ENCODE results near the gene DEF6.

Gene DEF6

DNA sequence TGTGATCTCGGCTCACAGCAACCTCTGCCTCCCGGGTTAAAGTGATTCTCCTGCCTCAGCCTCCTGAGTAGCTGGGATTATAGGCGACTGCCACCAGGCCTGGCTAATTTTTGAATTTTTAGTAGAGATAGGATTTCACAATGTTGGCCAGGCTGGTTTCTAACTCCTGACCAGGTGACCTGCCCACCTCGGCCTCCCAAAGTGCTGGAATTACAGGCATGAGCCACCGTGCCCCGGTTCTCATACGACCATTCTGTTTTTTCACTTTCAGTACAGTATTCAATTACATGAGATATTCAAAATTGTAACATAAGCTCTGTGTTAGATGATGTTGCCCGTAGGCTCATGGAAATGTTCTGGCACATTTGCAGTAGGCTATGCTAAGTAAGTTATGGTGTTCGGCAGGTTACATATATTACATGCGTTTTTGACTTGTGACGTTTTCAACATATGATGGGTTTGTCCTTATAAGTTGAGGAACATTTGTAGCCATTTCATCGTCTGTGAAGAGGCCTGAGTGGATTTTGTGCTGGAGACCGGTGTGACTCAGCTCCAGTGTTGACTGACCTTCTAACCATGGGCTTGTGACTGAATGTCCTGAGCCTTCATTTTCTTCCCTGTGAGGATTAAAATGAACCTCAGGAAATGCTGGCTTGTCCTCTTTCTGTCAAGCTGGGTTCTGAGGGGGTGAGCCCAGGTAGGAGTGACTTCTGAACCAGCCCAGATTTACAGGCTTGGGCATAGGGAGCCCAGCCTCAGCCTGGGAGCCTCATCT, 56.9 kb downstream of the DEF6 start:
- no peak for DNase-seq

- DNase-seq, result no peak
Measured at GRCh38 chr6:35356391-35356790, 58.8 kb downstream of the DEF6 start.

GRCh38 chr6:35357677-35358076, 60.1 kb downstream of the DEF6 start:
- DNase-seq, result no peak

DNA sequence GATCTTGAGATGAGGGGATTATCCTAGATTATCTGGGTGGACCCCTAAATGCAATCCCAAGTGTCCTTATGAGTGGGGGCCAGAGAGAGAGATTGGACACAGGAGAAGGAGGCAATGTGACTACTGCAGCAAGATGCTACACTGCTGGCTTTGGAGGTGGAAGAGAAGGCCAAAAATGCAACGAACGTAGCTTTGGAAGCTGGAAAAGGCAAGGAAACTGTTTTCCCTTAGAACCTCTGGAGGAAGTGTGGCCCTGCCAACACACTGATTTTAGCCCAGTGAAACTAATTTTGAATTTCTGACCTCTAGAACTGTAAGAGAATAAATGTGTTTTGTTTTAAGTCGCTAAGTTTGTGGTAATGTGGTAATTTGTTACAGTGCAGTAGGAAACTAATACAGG, 60.5 kb downstream of the DEF6 start:
- no peak for DNase-seq

GRCh38 chr6:35359346-35359743, 61.7 kb downstream of the DEF6 start:
- DNase-seq, result no peak

GRCh38 chr6:35359744-35360348, 62.2 kb downstream of the DEF6 start:
- DNase-seq, result peak; percentile 24 to 74

- DNase-seq, result peak in 1 of 2 experiments; percentile 9
Measured at GRCh38 chr6:35360349-35361138, 62.9 kb downstream of the DEF6 start.

DNA sequence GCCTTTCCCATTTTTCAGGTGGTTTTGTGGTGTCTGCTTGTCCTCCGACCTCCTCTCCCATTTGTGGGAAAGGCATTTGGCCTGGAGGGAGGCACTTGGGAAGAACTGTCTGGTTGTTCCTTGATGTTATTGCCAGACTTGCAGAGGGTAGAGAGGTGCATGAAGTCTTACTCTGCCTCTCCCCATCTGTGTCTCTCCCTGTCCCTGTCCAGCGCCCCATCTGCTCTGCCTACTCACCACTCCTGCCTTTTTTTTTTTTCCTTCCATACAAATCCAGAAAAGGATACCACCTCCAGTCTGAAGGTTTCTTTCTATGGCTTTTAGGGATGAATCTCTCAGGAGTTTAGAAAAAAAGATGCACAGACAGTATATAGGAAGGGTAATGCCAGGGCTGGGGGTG, 64.6 kb downstream of the DEF6 start:
- DNase-seq, result no peak

DNA sequence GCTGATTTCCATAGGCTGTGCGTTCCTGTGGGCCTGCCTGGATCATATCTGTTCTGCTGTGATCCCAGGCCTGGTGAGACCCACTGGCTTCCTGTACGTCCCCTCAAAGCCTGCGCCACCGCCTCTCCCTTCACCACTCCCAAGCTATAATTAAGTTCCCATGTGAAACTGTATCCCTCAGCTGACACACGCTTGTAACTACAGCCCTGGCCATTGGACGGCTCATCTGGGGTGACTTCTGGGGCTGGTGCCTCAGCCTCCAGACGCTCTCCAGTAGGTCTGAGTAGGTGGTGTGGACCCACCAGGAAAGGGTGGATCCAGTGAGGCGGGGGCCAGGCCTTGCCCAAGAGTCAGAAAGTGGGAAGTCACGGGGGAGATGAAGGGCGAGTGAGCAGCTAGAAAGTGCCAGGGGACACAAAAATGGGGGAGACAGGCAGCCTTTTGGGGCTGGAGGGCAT, 65.7 kb downstream of the DEF6 start:
- no peak for DNase-seq

GRCh38 chr6:35365594-35366203, 68.1 kb downstream of the DEF6 start:
- no peak for DNase-seq

DNA sequence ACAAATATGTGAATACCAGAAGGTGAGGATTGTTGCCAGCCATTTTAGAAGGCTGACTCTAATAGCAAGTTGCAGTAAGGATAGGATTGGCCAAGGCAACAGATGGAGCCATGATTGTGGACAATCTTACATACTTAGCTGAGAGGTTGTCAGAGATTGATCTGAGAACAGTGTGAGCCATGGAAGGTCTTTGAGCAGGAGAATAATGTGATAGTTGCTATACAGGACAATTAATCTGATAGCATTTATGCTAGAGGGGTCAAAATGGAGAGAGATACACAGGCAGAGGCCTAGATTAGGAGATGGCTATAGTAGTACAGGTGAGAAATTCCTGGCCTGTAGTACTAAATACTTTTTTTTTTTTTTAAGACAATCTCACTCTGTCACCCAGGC, 68.6 kb downstream of the DEF6 start:
- no peak for DNase-seq

DNA sequence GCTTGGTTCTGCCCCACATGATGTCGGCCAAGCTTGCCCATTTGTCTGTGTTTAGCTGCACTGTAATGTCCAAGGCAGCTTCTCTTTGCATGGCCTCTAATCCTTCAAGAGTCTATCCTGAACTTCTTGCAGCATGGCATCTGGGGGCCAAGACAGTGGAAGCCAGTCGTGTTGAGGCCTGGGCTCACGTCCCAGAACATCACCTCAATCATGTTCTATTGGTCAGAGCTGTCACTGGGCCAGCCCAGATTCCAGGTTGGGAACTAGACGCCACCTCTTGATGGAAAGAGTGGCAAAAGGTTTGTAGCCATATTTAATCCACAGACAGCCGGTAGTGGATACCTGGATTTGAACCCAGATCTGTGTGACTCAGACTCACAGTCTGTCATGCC, 70.0 kb downstream of the DEF6 start:
- DNase-seq, result no peak

DNA sequence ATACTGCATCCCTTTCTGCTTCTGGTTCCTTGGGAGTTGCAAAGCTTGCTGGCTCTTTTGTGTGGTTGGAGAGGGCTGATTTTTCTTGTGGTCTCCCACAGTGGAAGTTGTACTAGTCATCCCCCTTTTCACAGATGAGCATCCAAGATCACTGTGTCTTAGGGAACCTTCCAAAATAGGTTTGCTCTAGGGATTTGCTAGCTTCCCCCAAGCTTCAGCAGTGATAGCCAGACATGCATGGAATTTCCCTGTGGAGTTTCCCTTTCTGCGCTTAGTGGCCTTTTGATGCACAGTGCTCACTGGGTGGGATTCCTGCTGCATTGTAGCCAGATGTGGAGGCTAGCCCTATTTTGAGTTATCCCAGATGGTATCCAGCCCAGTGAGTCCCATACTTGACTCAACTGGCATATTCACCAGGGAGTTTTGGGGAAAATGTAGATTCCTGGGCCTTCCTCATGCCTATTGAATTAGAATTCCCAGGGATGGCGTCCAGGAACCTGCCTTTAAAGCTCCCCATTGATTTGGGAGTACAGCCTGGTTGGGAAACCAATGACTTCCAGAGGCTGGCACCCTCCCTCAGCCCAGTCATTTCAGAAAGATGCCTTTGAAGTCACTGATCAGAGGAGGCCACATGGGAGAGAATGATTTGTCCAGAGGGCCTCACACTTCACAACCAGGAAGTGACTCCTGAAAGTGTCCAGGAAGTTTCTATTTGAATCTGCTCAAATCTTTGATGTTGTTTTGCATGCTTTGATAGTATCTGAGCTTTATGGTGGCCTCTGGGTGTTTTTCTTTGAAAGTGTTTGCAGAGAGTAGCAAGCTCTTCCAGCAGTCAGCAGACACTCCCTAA, 70.6 kb downstream of the DEF6 start:
- no peak for DNase-seq

DNA sequence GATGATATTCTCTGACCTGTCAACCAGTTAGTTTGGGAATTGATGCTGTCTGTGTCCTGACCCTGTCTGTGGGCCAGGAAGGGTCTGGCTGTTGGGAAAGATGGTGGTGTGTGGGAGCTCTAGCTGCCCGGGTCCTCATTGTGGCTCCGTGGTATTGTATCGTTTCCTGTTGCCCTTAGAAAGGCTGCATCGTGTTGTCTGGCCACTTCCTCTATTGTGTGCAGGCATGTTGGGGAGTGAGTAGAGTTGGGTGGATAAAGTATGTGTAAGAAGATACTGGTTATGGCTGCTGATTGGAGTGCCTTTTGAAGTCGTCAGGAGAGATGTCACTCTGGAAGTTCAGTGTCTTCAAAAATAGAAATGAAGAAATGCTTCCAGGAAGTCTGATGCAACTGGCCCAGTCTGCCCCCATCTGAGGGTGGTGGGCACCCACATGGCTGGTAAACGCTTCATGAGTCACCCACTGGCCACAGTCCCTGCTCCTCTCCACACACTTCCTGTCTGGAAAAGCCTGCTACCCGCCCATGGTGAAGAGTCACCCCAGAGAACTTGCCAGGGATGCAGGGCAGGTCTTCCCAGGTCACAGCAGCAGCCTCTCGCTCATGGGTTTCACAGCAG, 72.6 kb downstream of the DEF6 start:
- no peak for DNase-seq

DNA sequence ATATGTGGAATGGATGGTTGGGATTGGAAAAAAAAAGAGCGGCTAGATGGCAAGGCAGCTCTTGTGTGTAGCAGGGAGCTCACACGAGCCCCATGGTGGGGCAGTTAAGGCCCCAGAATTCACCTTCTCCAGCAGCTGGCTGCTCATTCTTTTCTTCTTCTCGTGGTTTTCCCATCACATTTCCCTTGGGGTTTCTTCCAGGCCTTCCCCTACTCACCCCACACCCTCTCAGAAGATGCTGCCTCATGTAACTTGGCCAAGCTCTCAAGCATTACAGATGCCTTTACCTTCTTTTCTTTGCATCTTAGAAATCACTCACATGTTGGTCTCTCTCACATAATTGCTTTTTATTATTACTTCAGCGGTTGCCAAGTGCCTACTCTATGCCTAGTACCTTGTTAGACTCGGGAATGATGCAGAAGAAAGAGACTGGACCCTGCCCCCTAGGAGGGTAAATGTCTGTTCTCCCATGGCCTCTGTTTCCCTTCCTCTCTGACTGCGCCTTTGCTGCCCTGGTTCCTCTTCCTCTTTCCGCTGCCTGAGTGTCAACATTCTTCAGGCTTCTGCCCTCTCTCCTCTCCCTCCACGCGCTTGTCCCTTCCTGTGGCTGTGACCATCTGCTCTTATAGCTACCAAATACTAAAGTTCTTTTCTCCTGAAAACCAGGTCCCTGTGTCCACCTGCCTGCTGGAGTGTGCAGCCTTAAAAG, 73.3 kb downstream of the DEF6 start:
- DNase-seq, result peak in 1 of 2 experiments; percentile 36
